ENCODE results near the gene RALA. TPM values are rescaled to one million over a fixed set of nuclear protein-coding genes. Genes with fewer than 3 reads are reported as not detected.

Gene RALA
- total and polyA plus RNA-seq, 10 of the 15 experiments (the other 5 are each of a cell fraction or from before 2014, with no cell fraction given) = 7.5 to 53.3 (median 23.1) TPM

DNA sequence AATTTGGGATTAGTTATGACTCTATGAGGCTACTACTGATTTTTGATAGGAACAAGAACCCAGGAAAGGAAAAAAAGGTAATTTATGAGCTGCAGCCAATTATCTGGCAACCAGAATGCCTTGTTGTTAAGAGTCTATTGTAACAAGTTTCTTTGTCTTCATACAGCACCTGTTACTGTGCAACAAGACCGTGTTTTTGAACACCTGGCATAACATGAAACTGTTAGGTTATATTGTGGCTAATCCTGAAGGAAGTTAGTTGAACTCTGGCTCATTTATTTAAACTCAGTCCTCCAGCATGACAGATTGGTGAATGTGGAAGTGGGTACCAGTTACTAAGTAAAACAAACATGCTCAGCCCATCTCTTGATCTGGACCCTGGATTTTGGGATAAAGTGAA lies 33.0 kb downstream of the RALA start:
- in situ Hi-C loops (cut with MboI) (no loop called here), intact Hi-C loops (cut with micrococcal nuclease; ENCODE audit: unreplicated experiment) (no loop called here)
- peaks cover 9% of the 10 kb centered on the region for H3K4me1 ChIP-seq (ENCODE audit: control insufficient read depth, insufficient read depth, low read length)
- H3K4me3 ChIP-seq = no peak overlapping the region
- H3K4me2 ChIP-seq (ENCODE audit: control insufficient read depth, insufficient read depth) = no peak overlapping the region
- H3K27ac ChIP-seq (ENCODE audit: control insufficient read depth, insufficient read depth) = no peak overlapping the region
- peaks cover 8% of the 10 kb centered on the region for H3K79me2 ChIP-seq (ENCODE audit: control insufficient read depth, insufficient read depth, low read length)
- no peaks in the 10 kb centered on the region for H3K36me3 ChIP-seq (ENCODE audit: control insufficient read depth in 2 of 2, insufficient read depth in 2 of 2, low read length in 1 of 2)
- ChIA-PET RAD21 (ENCODE audit: unreplicated experiment) (interaction anchor here (0.5 kb wide), 1 partner anchor 139 kb away, joined by 3 read pairs; no protein-coding TSS in a partner anchor), SMC1A (ENCODE audit: uncharacterized antibody, unreplicated experiment) (interaction anchor here (0.5 kb wide), 1 partner anchor 473 kb away, joined by 3 read pairs; no protein-coding TSS in a partner anchor), CTCF (no interaction called here), POLR2A (no interaction called here)
- no peak overlapping the region for H3K9ac ChIP-seq (ENCODE audit: control insufficient read depth, insufficient read depth, low read length)
- no TSS peak for BruUV-seq (replicated peaks)
- H4K20me1 ChIP-seq (ENCODE audit: control insufficient read depth, insufficient read depth) = no peaks in the 10 kb centered on the region
- H3K27me3 ChIP-seq (replicated peaks in 1 of 2; ENCODE audit: control insufficient read depth in 2 of 2, insufficient read depth in 2 of 2, low read length in 1 of 2) = no peaks in the 10 kb centered on the region
- no peak overlapping the region for H2AFZ ChIP-seq (ENCODE audit: control insufficient read depth, low read depth, low read length)
- no peak for TF ChIP-seq CBX3 (IDR thresholded peaks at IDR 0.05; ENCODE audit: borderline replicate concordance, low read depth)
- no peak for TF ChIP-seq MEF2A (IDR thresholded peaks at IDR 0.05; ENCODE audit: insufficient read depth, low read depth, low read length)
- no peak for TF ChIP-seq SUPT20H (IDR thresholded peaks at IDR 0.05; ENCODE audit: borderline replicate concordance, control insufficient read depth, low read depth, low read length)
- TF ChIP-seq, protein P1, sequence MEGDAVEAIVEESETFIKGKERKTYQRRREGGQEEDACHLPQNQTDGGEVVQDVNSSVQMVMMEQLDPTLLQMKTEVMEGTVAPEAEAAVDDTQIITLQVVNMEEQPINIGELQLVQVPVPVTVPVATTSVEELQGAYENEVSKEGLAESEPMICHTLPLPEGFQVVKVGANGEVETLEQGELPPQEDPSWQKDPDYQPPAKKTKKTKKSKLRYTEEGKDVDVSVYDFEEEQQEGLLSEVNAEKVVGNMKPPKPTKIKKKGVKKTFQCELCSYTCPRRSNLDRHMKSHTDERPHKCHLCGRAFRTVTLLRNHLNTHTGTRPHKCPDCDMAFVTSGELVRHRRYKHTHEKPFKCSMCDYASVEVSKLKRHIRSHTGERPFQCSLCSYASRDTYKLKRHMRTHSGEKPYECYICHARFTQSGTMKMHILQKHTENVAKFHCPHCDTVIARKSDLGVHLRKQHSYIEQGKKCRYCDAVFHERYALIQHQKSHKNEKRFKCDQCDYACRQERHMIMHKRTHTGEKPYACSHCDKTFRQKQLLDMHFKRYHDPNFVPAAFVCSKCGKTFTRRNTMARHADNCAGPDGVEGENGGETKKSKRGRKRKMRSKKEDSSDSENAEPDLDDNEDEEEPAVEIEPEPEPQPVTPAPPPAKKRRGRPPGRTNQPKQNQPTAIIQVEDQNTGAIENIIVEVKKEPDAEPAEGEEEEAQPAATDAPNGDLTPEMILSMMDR (IDR thresholded peaks at IDR 0.05 in 2 of 3, conservative IDR thresholded peaks at IDR 0.05 in 1 of 3; ENCODE audit: control insufficient read depth in 2 of 3, extremely low read depth in 1 of 3, insufficient read depth in 1 of 3, low read depth in 3 of 3, low read length in 3 of 3) = no peak
- TF ChIP-seq CBX5 (IDR thresholded peaks at IDR 0.05; ENCODE audit: low read depth) = no peak
- no peak for TF ChIP-seq KDM1A (IDR thresholded peaks at IDR 0.05; ENCODE audit: borderline replicate concordance)
- TF ChIP-seq EP300 (IDR thresholded peaks at IDR 0.05; ENCODE audit: borderline replicate concordance in 1 of 2, control insufficient read depth in 1 of 2, low read depth in 2 of 2, low read length in 2 of 2) = peak in 1 of 2 experiments; percentile 44; a peak in 1 of 4 replicates
- no peak for TF ChIP-seq FOS (IDR thresholded peaks at IDR 0.05; ENCODE audit: borderline replicate concordance, extremely low read depth, insufficient read length)
- TF ChIP-seq, protein P2, sequence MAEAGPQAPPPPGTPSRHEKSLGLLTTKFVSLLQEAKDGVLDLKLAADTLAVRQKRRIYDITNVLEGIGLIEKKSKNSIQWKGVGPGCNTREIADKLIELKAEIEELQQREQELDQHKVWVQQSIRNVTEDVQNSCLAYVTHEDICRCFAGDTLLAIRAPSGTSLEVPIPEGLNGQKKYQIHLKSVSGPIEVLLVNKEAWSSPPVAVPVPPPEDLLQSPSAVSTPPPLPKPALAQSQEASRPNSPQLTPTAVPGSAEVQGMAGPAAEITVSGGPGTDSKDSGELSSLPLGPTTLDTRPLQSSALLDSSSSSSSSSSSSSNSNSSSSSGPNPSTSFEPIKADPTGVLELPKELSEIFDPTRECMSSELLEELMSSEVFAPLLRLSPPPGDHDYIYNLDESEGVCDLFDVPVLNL (IDR thresholded peaks at IDR 0.05; ENCODE audit: low read depth, low read length) = no peak
- TF ChIP-seq BHLHE40 (IDR thresholded peaks at IDR 0.05; ENCODE audit: borderline replicate concordance in 1 of 2, low read depth in 2 of 2, low read length in 1 of 2) = no peak
- no peak for TF ChIP-seq NR2C2 (IDR thresholded peaks at IDR 0.05; ENCODE audit: borderline replicate concordance, control insufficient read depth, insufficient read length, low read depth)
- TF ChIP-seq, protein P3, sequence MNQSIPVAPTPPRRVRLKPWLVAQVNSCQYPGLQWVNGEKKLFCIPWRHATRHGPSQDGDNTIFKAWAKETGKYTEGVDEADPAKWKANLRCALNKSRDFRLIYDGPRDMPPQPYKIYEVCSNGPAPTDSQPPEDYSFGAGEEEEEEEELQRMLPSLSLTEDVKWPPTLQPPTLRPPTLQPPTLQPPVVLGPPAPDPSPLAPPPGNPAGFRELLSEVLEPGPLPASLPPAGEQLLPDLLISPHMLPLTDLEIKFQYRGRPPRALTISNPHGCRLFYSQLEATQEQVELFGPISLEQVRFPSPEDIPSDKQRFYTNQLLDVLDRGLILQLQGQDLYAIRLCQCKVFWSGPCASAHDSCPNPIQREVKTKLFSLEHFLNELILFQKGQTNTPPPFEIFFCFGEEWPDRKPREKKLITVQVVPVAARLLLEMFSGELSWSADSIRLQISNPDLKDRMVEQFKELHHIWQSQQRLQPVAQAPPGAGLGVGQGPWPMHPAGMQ (IDR thresholded peaks at IDR 0.05; ENCODE audit: borderline replicate concordance) = no peak
- 0 out of 4 replicates have a peak, but pooled peaks of 1 of the 2 experiments have one; percentile 17 for TF ChIP-seq IKZF2 (IDR thresholded peaks at IDR 0.05)
- TF ChIP-seq SUZ12 (IDR thresholded peaks at IDR 0.05; ENCODE audit: unreplicated experiment) = no peak
- TF ChIP-seq IKZF1 (conservative IDR thresholded peaks at IDR 0.05) = 0 out of 2 replicates have a peak, but pooled peaks have one; percentile 21
- TF ChIP-seq TAF1 (IDR thresholded peaks at IDR 0.05; ENCODE audit: borderline replicate concordance, low read depth, low read length) = no peak
- TF ChIP-seq SMC3 (IDR thresholded peaks at IDR 0.05; ENCODE audit: borderline replicate concordance, low read length) = no peak
- 0 out of 2 replicates have a peak, but pooled peaks have one; percentile 38 for TF ChIP-seq TCF3 (IDR thresholded peaks at IDR 0.05; ENCODE audit: borderline replicate concordance, insufficient read depth, low read depth, low read length)
- no peak for TF ChIP-seq JUND (IDR thresholded peaks at IDR 0.05; ENCODE audit: low read depth, low read length)
- TF ChIP-seq TARDBP (IDR thresholded peaks at IDR 0.05; ENCODE audit: borderline replicate concordance) = no peak
- DNase-seq (ENCODE audit: low read depth, low spot score) = no peak
- peaks cover 4% of the 10 kb centered on the region for H3K9me3 ChIP-seq (replicated peaks; ENCODE audit: control insufficient read depth, insufficient read depth, low read length)
- WGBS (ENCODE audit: insufficient coverage, insufficient replicate concordance, low lambda C conversion rate, missing lambda C conversion rate) = 45% methylated on average over 1 of the region's 1 CpG
- FAIRE-seq = no peak
- ATAC-seq = peak; percentile 36
